IPS DF 6.9 (cell line): ENCODE results near the gene AKR1B1.

ENCODE experiments used
- DNase-seq: peaks from one replicate; pipeline ENCODE4 v3.0.0-alpha.2; 2013; ENCODE audit warnings: low read depth, low spot score
- H3K27ac ChIP-seq: one replicate; pipeline ENCODE4 v1.5.1; 2013; ENCODE audit warnings: low read length, control low read depth
- H3K27me3 ChIP-seq: 2 replicates; pipeline ENCODE4 v1.6.1; 2013; ENCODE audit warnings: mild to moderate bottlenecking, low read length; ENCODE audit not compliant: control insufficient read depth, insufficient read depth
- H3K36me3 ChIP-seq: 2 replicates; pipeline ENCODE4 v1.6.1; 2013; ENCODE audit warnings: low read length; ENCODE audit not compliant: control insufficient read depth, insufficient read depth
- H3K4me1 ChIP-seq: 2 replicates; pipeline ENCODE4 v1.6.1; 2013; ENCODE audit warnings: low read length; ENCODE audit not compliant: control insufficient read depth, insufficient read depth
- H3K4me3 ChIP-seq: 2 replicates; pipeline ENCODE4 v1.5.1; 2013; ENCODE audit warnings: mild to moderate bottlenecking, low read length
- H3K9me3 ChIP-seq: 2 replicates; pipeline ENCODE4 v1.6.1; 2013; ENCODE audit warnings: low read length, inconsistent platforms; ENCODE audit not compliant: control insufficient read depth, insufficient read depth
- WGBS: extraction: QIAGEN DNeasy Blood & Tissue Kit; methylation state at CpG from one replicate; pipeline ENCODE4 v1.1.7; 2013; ENCODE audit warnings: mixed read lengths, missing lambda C conversion rate; ENCODE audit not compliant: insufficient read length, insufficient coverage; 5-methylcytosine and 5-hydroxymethylcytosine counted together

Gene AKR1B1

GRCh38 chr7:134422008-134422407 lies 36.9 kb downstream of the AKR1B1 start:
- no peak for DNase-seq
- Histone ChIP-seq H3K36me3 (no peaks in the 10 kb centered on the region), H3K9me3 (no peaks in the 10 kb centered on the region), H3K4me3 (no peak overlapping the region), H3K27me3 (no peaks in the 10 kb centered on the region), H3K4me1 (no peaks in the 10 kb centered on the region), H3K27ac (no peak overlapping the region)
- no CpG with 5 or more reads among the region's 3 CpGs for WGBS

GRCh38 chr7:134420424-134421125 lies 38.3 kb downstream of the AKR1B1 start:
- WGBS, result no CpG with 5 or more reads among the region's 8 CpGs
- H3K4me3 ChIP-seq, result no peak overlapping the region
- H3K4me1 ChIP-seq, result no peaks in the 10 kb centered on the region
- H3K9me3 ChIP-seq, result no peaks in the 10 kb centered on the region
- no peaks in the 10 kb centered on the region for H3K36me3 ChIP-seq
- peak; percentile 31 for DNase-seq
- H3K27me3 ChIP-seq, result no peaks in the 10 kb centered on the region
- no peak overlapping the region for H3K27ac ChIP-seq

GRCh38 chr7:134419875-134420274 lies 39.0 kb downstream of the AKR1B1 start:
- Histone ChIP-seq H3K27me3 (no peaks in the 10 kb centered on the region), H3K27ac (no peak overlapping the region), H3K4me3 (no peak overlapping the region), H3K4me1 (no peaks in the 10 kb centered on the region), H3K36me3 (no peaks in the 10 kb centered on the region), H3K9me3 (no peaks in the 10 kb centered on the region)
- no CpG with 5 or more reads among the region's 3 CpGs for WGBS
- DNase-seq, result no peak

GRCh38 chr7:134419085-134419484 lies 39.8 kb downstream of the AKR1B1 start:
- Histone ChIP-seq H3K9me3 (no peaks in the 10 kb centered on the region), H3K27ac (no peak overlapping the region), H3K4me3 (no peak overlapping the region), H3K27me3 (no peaks in the 10 kb centered on the region), H3K36me3 (no peaks in the 10 kb centered on the region), H3K4me1 (no peaks in the 10 kb centered on the region)
- WGBS, result no CpG with 5 or more reads among the region's 3 CpGs
- DNase-seq, result no peak

- no peaks in the 10 kb centered on the region for H3K27me3 ChIP-seq
- no peak overlapping the region for H3K27ac ChIP-seq
- H3K9me3 ChIP-seq, result no peaks in the 10 kb centered on the region
- no peaks in the 10 kb centered on the region for H3K4me1 ChIP-seq
- no peak for DNase-seq
- H3K36me3 ChIP-seq, result no peaks in the 10 kb centered on the region
- H3K4me3 ChIP-seq, result no peak overlapping the region
Observed at GRCh38 chr7:134415700-134416099, 43.2 kb downstream of the AKR1B1 start.

- Histone ChIP-seq H3K36me3 (no peaks in the 10 kb centered on the region), H3K27ac (no peak overlapping the region), H3K9me3 (no peaks in the 10 kb centered on the region), H3K27me3 (no peaks in the 10 kb centered on the region), H3K4me3 (no peak overlapping the region), H3K4me1 (no peaks in the 10 kb centered on the region)
- no peak for DNase-seq
- no CpG with 5 or more reads among the region's 4 CpGs for WGBS
Observed at GRCh38 chr7:134414109-134414508, 44.8 kb downstream of the AKR1B1 start.

GRCh38 chr7:134407311-134407710 lies 51.6 kb downstream of the AKR1B1 start:
- no CpG with 5 or more reads among the region's 3 CpGs for WGBS
- Histone ChIP-seq H3K36me3 (no peaks in the 10 kb centered on the region), H3K27ac (no peak overlapping the region), H3K4me3 (no peak overlapping the region), H3K9me3 (no peaks in the 10 kb centered on the region), H3K4me1 (peaks cover 2% of the 10 kb centered on the region; the same call in 1 of the 2 replicates), H3K27me3 (no peaks in the 10 kb centered on the region)
- no peak for DNase-seq

- H3K4me3 ChIP-seq, result no peak overlapping the region
- no peaks in the 10 kb centered on the region for H3K36me3 ChIP-seq
- H3K27ac ChIP-seq, result no peak overlapping the region
- H3K9me3 ChIP-seq, result no peaks in the 10 kb centered on the region
- no peak for DNase-seq
- H3K4me1 ChIP-seq, result peaks cover 2% of the 10 kb centered on the region; the same call in 1 of the 2 replicates
- no CpG with 5 or more reads among the region's 2 CpGs for WGBS
- no peaks in the 10 kb centered on the region for H3K27me3 ChIP-seq
Observed at GRCh38 chr7:134406431-134406830, 52.5 kb downstream of the AKR1B1 start.

- DNase-seq, result no peak
- no CpG with 5 or more reads among the region's 3 CpGs for WGBS
- no peak overlapping the region for H3K4me3 ChIP-seq
- no peak overlapping the region for H3K27ac ChIP-seq
- no peaks in the 10 kb centered on the region for H3K36me3 ChIP-seq
- no peaks in the 10 kb centered on the region for H3K9me3 ChIP-seq
- peaks cover 2% of the 10 kb centered on the region; the same call in 1 of the 2 replicates for H3K4me1 ChIP-seq
- H3K27me3 ChIP-seq, result no peaks in the 10 kb centered on the region
Observed at GRCh38 chr7:134405299-134405698, 53.6 kb downstream of the AKR1B1 start.

- Histone ChIP-seq H3K27ac (no peak overlapping the region), H3K9me3 (no peaks in the 10 kb centered on the region), H3K27me3 (no peaks in the 10 kb centered on the region), H3K4me3 (no peak overlapping the region), H3K36me3 (no peaks in the 10 kb centered on the region), H3K4me1 (peaks cover 2% of the 10 kb centered on the region; the same call in 1 of the 2 replicates)
- WGBS, result no CpG with 5 or more reads among the region's 1 CpG
- no peak for DNase-seq
Observed at GRCh38 chr7:134403062-134403461, 55.8 kb downstream of the AKR1B1 start.

- no peak overlapping the region for H3K4me3 ChIP-seq
- H3K4me1 ChIP-seq, result no peaks in the 10 kb centered on the region
- no peak for DNase-seq
- H3K36me3 ChIP-seq, result no peaks in the 10 kb centered on the region
- H3K27me3 ChIP-seq, result no peaks in the 10 kb centered on the region
- no CpG with 5 or more reads among the region's 2 CpGs for WGBS
- H3K9me3 ChIP-seq, result no peaks in the 10 kb centered on the region
- H3K27ac ChIP-seq, result no peak overlapping the region
Observed at GRCh38 chr7:134400859-134401258, 58.0 kb downstream of the AKR1B1 start.
